Activated gamma-delta T cell treated with anti-CD3 and anti-CD28 coated beads, Interleukin-2, amount 50 U/mL, for 16 hours (primary cell): ENCODE results near the gene OPA1.

ENCODE experiments used
- DNase-seq: peaks from one replicate; pipeline ENCODE4 v3.0.0-alpha.2; 2020; ENCODE audit warnings: low read depth

The OPA1 gene

GRCh38 chr3:193710286-193711165, 117.5 kb downstream of the OPA1 start:
- DNase-seq: no peak

GRCh38 chr3:193711166-193711485, 118.1 kb downstream of the OPA1 start:
- DNase-seq: no peak

GRCh38 chr3:193711523-193711963, 118.5 kb downstream of the OPA1 start:
- no peak for DNase-seq

- DNase-seq: no peak
Measured at GRCh38 chr3:193711964-193712598, 119.1 kb downstream of the OPA1 start.

GRCh38 chr3:193712938-193713337, 119.9 kb downstream of the OPA1 start:
- no peak for DNase-seq

- DNase-seq: no peak
Measured at GRCh38 chr3:193714523-193715137, 121.6 kb downstream of the OPA1 start.

- no peak for DNase-seq
Measured at GRCh38 chr3:193716150-193716549, 123.1 kb downstream of the OPA1 start.

GRCh38 chr3:193719735-193720134, 126.7 kb downstream of the OPA1 start:
- no peak for DNase-seq

GRCh38 chr3:193720169-193720568, 127.2 kb downstream of the OPA1 start:
- DNase-seq: no peak

GRCh38 chr3:193722566-193722965, 129.6 kb downstream of the OPA1 start:
- DNase-seq: no peak

- no peak for DNase-seq
Measured at GRCh38 chr3:193727089-193727488, 134.1 kb downstream of the OPA1 start.

- no peak for DNase-seq
Measured at GRCh38 chr3:193728429-193729087, 135.6 kb downstream of the OPA1 start.

- DNase-seq: no peak
Measured at GRCh38 chr3:193729088-193729465, 136.1 kb downstream of the OPA1 start.

GRCh38 chr3:193729601-193730000, 136.6 kb downstream of the OPA1 start:
- no peak for DNase-seq

- DNase-seq: no peak
Measured at GRCh38 chr3:193730511-193730910, 137.5 kb downstream of the OPA1 start.

- no peak for DNase-seq
Measured at GRCh38 chr3:193730976-193731375, 138.0 kb downstream of the OPA1 start.

GRCh38 chr3:193731656-193732055, 138.6 kb downstream of the OPA1 start:
- DNase-seq: no peak

GRCh38 chr3:193732391-193732790, 139.4 kb downstream of the OPA1 start:
- DNase-seq: no peak

- DNase-seq: no peak
Measured at GRCh38 chr3:193732827-193733226, 139.8 kb downstream of the OPA1 start.

GRCh38 chr3:193734737-193735366, 141.8 kb downstream of the OPA1 start:
- no peak for DNase-seq

GRCh38 chr3:193735850-193736249, 142.8 kb downstream of the OPA1 start:
- DNase-seq: no peak

- no peak for DNase-seq
Measured at GRCh38 chr3:193736616-193737015, 143.6 kb downstream of the OPA1 start.
